GM23338 (cell line): Measurements from ENCODE around the gene MRPS24. TPM values are rescaled to one million over a fixed set of nuclear protein-coding genes. Genes with fewer than 3 reads are reported as not detected.

ENCODE experiments used
- ATAC-seq: fragments of 200-7000 bp; cut with Tn5 transposase; 3 replicates; pipeline ENCODE4 v1.9.1; 2020
- DNase-seq: peaks from one replicate; pipeline ENCODE4 v3.0.0-alpha.2; 2015; ENCODE audit warnings: low spot score
- H2AFZ ChIP-seq: fragments of 200-600 bp; sonication (generic); 2 replicates; pipeline ENCODE4 v1.8.0; 2016; ENCODE audit warnings: antibody characterized with exemption, mild to moderate bottlenecking, moderate library complexity
- H3F3A ChIP-seq: fragments of 200-600 bp; sonication (generic); replicated peaks from 2 replicates; pipeline ENCODE4 v1.8.0; 2017; ENCODE audit warnings: antibody characterized with exemption, mixed run types, low read depth
- H3K27ac ChIP-seq: fragments of 200-600 bp; sonication (generic); 2 replicates; pipeline ENCODE4 v1.6.1; 2016; ENCODE audit warnings: low read depth
- H3K27me3 ChIP-seq: fragments of 200-600 bp; sonication (generic); 2 replicates; pipeline ENCODE4 v1.8.0; 2016; ENCODE audit warnings: mild to moderate bottlenecking, mixed run types, moderate library complexity; ENCODE audit not compliant: insufficient read depth
- H3K36me3 ChIP-seq: fragments of 200-600 bp; sonication (generic); 2 replicates; pipeline ENCODE4 v1.8.0; 2016; ENCODE audit warnings: mild to moderate bottlenecking; ENCODE audit not compliant: insufficient read depth
- H3K4me1 ChIP-seq: fragments of 200-600 bp; sonication (generic); 2 replicates; pipeline ENCODE4 v1.8.0; 2016; ENCODE audit warnings: mild to moderate bottlenecking, moderate library complexity; ENCODE audit not compliant: insufficient read depth
- H3K4me2 ChIP-seq: fragments of 200-600 bp; sonication (generic); 2 replicates; pipeline ENCODE4 v1.7.1; 2017; ENCODE audit warnings: mixed run types
- H3K4me3 ChIP-seq: fragments of 200-600 bp; sonication (generic); 2 replicates; pipeline ENCODE4 v1.6.1; 2016; ENCODE audit warnings: mixed run types
- H3K79me2 ChIP-seq: fragments of 200-600 bp; sonication (generic); replicated peaks from 2 replicates; pipeline ENCODE4 v1.8.0; 2017; ENCODE audit warnings: mild to moderate bottlenecking; ENCODE audit not compliant: insufficient read depth
- H3K9me2 ChIP-seq: fragments of 200-600 bp; sonication (generic); 2 replicates; pipeline ENCODE4 v1.8.0; 2017; ENCODE audit not compliant: insufficient read depth
- H4K20me1 ChIP-seq: fragments of 200-600 bp; sonication (generic); replicated peaks from 2 replicates; pipeline ENCODE4 v1.8.0; 2017; ENCODE audit warnings: mild to moderate bottlenecking; ENCODE audit not compliant: insufficient read depth
- H3K27ac Mint-ChIP-seq: 2 replicates; pipeline ENCODE4 v1.8.0; 2020; ENCODE audit warnings: inconsistent platforms, mild to moderate bottlenecking, moderate library complexity, mixed read lengths
- H3K27me3 Mint-ChIP-seq: 3 replicates; pipeline ENCODE4 v1.8.0; 2022; ENCODE audit warnings: low read depth, mild to moderate bottlenecking, moderate library complexity, mixed read lengths, inconsistent platforms; ENCODE audit not compliant: insufficient read depth, poor library complexity
- H3K36me3 Mint-ChIP-seq: 3 replicates; pipeline ENCODE4 v1.8.0; 2021; ENCODE audit warnings: low read depth, mild to moderate bottlenecking, inconsistent platforms, moderate library complexity, mixed read lengths
- H3K4me1 Mint-ChIP-seq: 3 replicates; pipeline ENCODE4 v1.8.0; 2020; ENCODE audit warnings: mild to moderate bottlenecking, inconsistent platforms, mixed read lengths
- H3K4me3 Mint-ChIP-seq: 3 replicates; pipeline ENCODE4 v1.8.0; 2021; ENCODE audit warnings: moderate library complexity, mild to moderate bottlenecking, inconsistent platforms, mixed read lengths
- H3K9me3 Mint-ChIP-seq: 3 replicates; pipeline ENCODE4 v1.8.0; 2020; ENCODE audit warnings: moderate library complexity, mild to moderate bottlenecking, inconsistent platforms, mixed read lengths
- EZH2phosphoT487 ChIP-seq: fragments of 200-600 bp; sonication (generic); IDR thresholded peaks from one replicate; pipeline ENCODE4 v1.8.1; 2018; ENCODE audit warnings: antibody characterized with exemption; ENCODE audit not compliant: unreplicated experiment
- JUNB ChIP-seq: IDR thresholded peaks from one replicate; pipeline ENCODE4 v1.6.1; 2016; ENCODE audit warnings: antibody characterized with exemption; ENCODE audit not compliant: unreplicated experiment
- NANOG ChIP-seq: IDR thresholded peaks from 2 replicates; pipeline ENCODE4 v1.6.1; 2016; ENCODE audit warnings: antibody characterized with exemption, borderline replicate concordance
- POLR2AphosphoS5 ChIP-seq: IDR thresholded peaks from 2 replicates; pipeline ENCODE4 v1.6.1; 2016; ENCODE audit warnings: antibody characterized with exemption, low read depth
- STAT1 ChIP-seq: IDR thresholded peaks from one replicate; pipeline ENCODE4 v1.6.1; 2016; ENCODE audit warnings: antibody characterized with exemption; ENCODE audit not compliant: unreplicated experiment
- ZNF114 ChIP-seq: fragments of 250-450 bp; sonication (Bioruptor Pico); IDR thresholded peaks from 2 replicates; pipeline ENCODE4 v1.5.0; 2020; ENCODE audit warnings: mild to moderate bottlenecking, moderate library complexity
- polyA plus RNA-seq: library from polyadenylated mRNA; unstranded; fragments of >200 nt; fragmentation: Nextera tagmentation; extraction: Ambion mirVana; gene quantifications from 2 replicates; pipeline ENCODE4 v1.2.1, GENCODE V29; 2016
- total RNA-seq: library from RNA; depleted of rRNA; stranded (reverse); fragments of >200 nt; shearing (Covaris generic); gene quantifications from 2 replicates; pipeline ENCODE4 v1.2.3, GENCODE V29; 2014
- TF ChIP-seq, protein P1 (sequence below): IDR thresholded peaks from one replicate; pipeline ENCODE4 v1.6.1; 2018; ENCODE audit warnings: antibody characterized with exemption; ENCODE audit not compliant: unreplicated experiment
- TF ChIP-seq, protein P2 (sequence below): IDR thresholded peaks from 2 replicates; pipeline ENCODE4 v1.6.1; 2016; ENCODE audit warnings: antibody characterized with exemption
- TF ChIP-seq, protein P3 (sequence below): fragments of 250-450 bp; sonication (Bioruptor Pico); IDR thresholded peaks from 2 replicates; pipeline ENCODE4 v1.5.0; 2020; ENCODE audit warnings: mild to moderate bottlenecking, moderate library complexity

The MRPS24 gene
- total and polyA plus RNA-seq, 2 experiments from 2014 or later: 82.9 to 152 TPM

DNA sequence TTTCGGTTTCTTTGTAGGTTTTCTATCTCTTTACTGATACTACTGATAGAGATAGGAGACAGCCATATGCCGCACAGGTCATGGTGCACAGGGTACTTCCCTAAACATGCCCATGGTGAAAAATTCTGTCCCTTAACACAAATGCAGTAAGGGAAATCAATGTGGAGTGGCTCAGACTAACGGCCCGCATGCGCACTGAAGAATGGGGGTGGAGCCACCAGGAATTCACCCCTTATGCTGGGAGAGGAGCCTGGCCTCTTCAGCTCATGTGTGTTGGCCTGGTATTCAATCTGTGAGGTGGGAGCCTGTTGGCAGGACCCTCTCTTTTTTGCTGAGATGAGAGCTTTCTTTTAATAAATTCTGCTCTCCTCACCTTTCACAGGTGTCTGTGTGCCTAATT, 45.5 kb upstream of the MRPS24 start (continued):
- TF ChIP-seq, protein P1, sequence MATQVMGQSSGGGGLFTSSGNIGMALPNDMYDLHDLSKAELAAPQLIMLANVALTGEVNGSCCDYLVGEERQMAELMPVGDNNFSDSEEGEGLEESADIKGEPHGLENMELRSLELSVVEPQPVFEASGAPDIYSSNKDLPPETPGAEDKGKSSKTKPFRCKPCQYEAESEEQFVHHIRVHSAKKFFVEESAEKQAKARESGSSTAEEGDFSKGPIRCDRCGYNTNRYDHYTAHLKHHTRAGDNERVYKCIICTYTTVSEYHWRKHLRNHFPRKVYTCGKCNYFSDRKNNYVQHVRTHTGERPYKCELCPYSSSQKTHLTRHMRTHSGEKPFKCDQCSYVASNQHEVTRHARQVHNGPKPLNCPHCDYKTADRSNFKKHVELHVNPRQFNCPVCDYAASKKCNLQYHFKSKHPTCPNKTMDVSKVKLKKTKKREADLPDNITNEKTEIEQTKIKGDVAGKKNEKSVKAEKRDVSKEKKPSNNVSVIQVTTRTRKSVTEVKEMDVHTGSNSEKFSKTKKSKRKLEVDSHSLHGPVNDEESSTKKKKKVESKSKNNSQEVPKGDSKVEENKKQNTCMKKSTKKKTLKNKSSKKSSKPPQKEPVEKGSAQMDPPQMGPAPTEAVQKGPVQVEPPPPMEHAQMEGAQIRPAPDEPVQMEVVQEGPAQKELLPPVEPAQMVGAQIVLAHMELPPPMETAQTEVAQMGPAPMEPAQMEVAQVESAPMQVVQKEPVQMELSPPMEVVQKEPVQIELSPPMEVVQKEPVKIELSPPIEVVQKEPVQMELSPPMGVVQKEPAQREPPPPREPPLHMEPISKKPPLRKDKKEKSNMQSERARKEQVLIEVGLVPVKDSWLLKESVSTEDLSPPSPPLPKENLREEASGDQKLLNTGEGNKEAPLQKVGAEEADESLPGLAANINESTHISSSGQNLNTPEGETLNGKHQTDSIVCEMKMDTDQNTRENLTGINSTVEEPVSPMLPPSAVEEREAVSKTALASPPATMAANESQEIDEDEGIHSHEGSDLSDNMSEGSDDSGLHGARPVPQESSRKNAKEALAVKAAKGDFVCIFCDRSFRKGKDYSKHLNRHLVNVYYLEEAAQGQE: no peak
- TF ChIP-seq ZNF114 (CRISPR knock-in tag) (no peak), NANOG (no peak)

DNA sequence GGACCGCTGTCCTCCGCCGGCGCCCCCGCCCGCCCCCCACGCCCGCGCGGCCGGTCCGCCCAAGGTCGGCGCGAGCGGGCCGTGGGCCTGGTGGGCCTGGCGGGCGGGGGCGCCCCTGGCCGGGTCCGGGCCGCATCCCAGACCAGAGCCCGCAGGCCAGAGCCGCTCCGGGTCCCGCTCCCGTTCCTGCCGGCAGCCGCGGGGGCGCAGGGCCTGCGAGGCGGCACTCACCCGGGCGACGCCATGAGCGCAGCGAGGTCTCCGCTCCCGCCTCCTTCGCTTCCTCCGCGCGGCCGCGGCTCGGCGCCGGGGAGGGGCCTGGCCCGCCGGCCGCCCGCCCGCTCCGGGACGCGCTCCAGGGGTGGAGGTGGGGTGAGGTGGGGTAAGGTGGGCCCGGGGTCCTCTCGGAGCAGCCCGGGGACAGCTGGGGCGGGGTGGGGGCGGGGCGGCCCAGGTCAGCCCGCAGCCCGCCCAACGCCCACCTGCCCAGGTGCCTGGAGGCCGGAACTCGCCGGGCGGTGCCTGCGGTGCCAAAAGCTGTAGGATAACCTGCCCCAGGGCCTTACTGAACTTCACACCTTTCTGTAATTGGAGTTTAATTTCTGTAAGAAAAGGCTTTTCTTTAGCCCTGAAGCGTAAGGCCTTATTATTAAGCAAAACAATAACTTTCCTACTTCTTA, 37.2 kb upstream of the MRPS24 start, which contains the start of gene URGCP:
Gene URGCP (minus strand): TSS at position 266 of the 680 bp plus-strand sequence. CDS start 21 bp downstream, at position 245.
- Mint-ChIP-seq H3K27me3 (peaks cover 6% of the 10 kb centered on the region), H3K27ac (no peak within 1 kb of the TSS), H3K36me3 (no peaks in the 10 kb centered on the region; the same call in 2 of the 3 replicates), H3K4me1 (peaks cover 42% of the 10 kb centered on the region), H3K4me3 (peak within 1 kb of the TSS; percentile 92), H3K9me3 (no peaks in the 10 kb centered on the region)
- H2AFZ ChIP-seq: peak within 1 kb of the TSS; percentile 97; the same call in 1 of the 2 replicates
- H3K9me2 ChIP-seq: no peaks in the 10 kb centered on the region
- peak within 1 kb of the TSS; percentile 52 for H3K4me3 ChIP-seq
- no peaks in the 10 kb centered on the region for H3F3A ChIP-seq
- peaks cover 17% of the 10 kb centered on the region for H3K4me1 ChIP-seq
- TF ChIP-seq JUNB (no peak), NANOG (no peak), STAT1 (no peak), POLR2AphosphoS5 (peak; percentile 28; the same call in 1 of the 2 replicates), EZH2phosphoT487 (no peak)
- TF ChIP-seq, protein P1: no peak
- TF ChIP-seq, protein P2, sequence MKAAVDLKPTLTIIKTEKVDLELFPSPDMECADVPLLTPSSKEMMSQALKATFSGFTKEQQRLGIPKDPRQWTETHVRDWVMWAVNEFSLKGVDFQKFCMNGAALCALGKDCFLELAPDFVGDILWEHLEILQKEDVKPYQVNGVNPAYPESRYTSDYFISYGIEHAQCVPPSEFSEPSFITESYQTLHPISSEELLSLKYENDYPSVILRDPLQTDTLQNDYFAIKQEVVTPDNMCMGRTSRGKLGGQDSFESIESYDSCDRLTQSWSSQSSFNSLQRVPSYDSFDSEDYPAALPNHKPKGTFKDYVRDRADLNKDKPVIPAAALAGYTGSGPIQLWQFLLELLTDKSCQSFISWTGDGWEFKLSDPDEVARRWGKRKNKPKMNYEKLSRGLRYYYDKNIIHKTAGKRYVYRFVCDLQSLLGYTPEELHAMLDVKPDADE: no peak
- TF ChIP-seq, protein P3, sequence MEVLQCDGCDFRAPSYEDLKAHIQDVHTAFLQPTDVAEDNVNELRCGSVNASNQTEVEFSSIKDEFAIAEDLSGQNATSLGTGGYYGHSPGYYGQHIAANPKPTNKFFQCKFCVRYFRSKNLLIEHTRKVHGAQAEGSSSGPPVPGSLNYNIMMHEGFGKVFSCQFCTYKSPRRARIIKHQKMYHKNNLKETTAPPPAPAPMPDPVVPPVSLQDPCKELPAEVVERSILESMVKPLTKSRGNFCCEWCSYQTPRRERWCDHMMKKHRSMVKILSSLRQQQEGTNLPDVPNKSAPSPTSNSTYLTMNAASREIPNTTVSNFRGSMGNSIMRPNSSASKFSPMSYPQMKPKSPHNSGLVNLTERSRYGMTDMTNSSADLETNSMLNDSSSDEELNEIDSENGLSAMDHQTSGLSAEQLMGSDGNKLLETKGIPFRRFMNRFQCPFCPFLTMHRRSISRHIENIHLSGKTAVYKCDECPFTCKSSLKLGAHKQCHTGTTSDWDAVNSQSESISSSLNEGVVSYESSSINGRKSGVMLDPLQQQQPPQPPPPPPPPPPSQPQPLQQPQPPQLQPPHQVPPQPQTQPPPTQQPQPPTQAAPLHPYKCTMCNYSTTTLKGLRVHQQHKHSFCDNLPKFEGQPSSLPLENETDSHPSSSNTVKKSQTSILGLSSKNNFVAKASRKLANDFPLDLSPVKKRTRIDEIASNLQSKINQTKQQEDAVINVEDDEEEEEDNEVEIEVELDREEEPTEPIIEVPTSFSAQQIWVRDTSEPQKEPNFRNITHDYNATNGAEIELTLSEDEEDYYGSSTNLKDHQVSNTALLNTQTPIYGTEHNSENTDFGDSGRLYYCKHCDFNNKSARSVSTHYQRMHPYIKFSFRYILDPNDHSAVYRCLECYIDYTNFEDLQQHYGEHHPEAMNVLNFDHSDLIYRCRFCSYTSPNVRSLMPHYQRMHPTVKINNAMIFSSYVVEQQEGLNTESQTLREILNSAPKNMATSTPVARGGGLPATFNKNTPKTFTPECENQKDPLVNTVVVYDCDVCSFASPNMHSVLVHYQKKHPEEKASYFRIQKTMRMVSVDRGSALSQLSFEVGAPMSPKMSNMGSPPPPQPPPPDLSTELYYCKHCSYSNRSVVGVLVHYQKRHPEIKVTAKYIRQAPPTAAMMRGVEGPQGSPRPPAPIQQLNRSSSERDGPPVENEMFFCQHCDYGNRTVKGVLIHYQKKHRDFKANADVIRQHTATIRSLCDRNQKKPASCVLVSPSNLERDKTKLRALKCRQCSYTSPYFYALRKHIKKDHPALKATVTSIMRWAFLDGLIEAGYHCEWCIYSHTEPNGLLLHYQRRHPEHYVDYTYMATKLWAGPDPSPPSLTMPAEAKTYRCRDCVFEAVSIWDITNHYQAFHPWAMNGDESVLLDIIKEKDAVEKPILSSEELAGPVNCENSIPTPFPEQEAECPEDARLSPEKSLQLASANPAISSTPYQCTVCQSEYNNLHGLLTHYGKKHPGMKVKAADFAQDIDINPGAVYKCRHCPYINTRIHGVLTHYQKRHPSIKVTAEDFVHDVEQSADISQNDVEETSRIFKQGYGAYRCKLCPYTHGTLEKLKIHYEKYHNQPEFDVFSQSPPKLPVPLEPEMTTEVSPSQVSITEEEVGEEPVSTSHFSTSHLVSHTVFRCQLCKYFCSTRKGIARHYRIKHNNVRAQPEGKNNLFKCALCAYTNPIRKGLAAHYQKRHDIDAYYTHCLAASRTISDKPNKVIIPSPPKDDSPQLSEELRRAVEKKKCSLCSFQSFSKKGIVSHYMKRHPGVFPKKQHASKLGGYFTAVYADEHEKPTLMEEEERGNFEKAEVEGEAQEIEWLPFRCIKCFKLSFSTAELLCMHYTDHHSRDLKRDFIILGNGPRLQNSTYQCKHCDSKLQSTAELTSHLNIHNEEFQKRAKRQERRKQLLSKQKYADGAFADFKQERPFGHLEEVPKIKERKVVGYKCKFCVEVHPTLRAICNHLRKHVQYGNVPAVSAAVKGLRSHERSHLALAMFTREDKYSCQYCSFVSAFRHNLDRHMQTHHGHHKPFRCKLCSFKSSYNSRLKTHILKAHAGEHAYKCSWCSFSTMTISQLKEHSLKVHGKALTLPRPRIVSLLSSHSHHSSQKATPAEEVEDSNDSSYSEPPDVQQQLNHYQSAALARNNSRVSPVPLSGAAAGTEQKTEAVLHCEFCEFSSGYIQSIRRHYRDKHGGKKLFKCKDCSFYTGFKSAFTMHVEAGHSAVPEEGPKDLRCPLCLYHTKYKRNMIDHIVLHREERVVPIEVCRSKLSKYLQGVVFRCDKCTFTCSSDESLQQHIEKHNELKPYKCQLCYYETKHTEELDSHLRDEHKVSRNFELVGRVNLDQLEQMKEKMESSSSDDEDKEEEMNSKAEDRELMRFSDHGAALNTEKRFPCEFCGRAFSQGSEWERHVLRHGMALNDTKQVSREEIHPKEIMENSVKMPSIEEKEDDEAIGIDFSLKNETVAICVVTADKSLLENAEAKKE (CRISPR knock-in tag): no peak
- peak within 1 kb of the TSS; percentile 81 for H3K4me2 ChIP-seq
- H3K27me3 ChIP-seq: no peaks in the 10 kb centered on the region
- DNase-seq (peak; percentile 74), ATAC-seq (peak; percentile 66)
- peaks cover 26% of the 10 kb centered on the region for H3K79me2 ChIP-seq
- H3K36me3 ChIP-seq: no peaks in the 10 kb centered on the region
- H3K27ac ChIP-seq: no peak within 1 kb of the TSS
- H4K20me1 ChIP-seq: peaks cover 3% of the 10 kb centered on the region; the same call in 1 of the 2 replicates
